Hematopoietic multipotent progenitor cell treated with erythropoietin and hydrocortisone succinate and interleukin-3 and kit ligand, for 15 days (in vitro differentiated cells): ENCODE data around the gene RAMP1.

Experiments used
- DNase-seq: peaks from one replicate; pipeline ENCODE4 v3.0.0-alpha.2; 2015; ENCODE audit warnings: low spot score

RAMP1 gene

GRCh38 chr2:237895544-237896506, 36.4 kb downstream of the RAMP1 start:
- no peak for DNase-seq

DNA sequence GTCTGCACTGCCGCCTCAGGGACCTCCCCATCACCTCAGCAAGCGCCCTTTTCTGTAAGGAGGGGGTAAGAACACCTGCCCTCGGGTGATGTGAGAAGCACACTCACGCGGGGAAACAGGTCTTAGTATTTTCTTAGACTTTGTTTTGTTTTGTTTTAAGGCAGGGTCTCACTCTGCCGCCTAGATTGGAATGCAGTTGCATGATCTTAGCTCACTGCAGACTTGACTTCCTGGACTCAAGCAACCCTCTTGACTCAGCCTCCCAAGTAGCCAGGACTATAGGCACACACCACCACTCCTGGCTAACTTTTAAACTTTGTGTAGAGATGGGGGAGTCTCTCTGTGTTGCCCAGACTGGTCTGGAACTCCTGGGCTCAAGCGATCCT, 37.1 kb downstream of the RAMP1 start:
- no peak for DNase-seq

- no peak for DNase-seq
Measured at GRCh38 chr2:237896956-237897355, 37.5 kb downstream of the RAMP1 start.

GRCh38 chr2:237898057-237898414, 38.6 kb downstream of the RAMP1 start:
- DNase-seq = no peak

DNA sequence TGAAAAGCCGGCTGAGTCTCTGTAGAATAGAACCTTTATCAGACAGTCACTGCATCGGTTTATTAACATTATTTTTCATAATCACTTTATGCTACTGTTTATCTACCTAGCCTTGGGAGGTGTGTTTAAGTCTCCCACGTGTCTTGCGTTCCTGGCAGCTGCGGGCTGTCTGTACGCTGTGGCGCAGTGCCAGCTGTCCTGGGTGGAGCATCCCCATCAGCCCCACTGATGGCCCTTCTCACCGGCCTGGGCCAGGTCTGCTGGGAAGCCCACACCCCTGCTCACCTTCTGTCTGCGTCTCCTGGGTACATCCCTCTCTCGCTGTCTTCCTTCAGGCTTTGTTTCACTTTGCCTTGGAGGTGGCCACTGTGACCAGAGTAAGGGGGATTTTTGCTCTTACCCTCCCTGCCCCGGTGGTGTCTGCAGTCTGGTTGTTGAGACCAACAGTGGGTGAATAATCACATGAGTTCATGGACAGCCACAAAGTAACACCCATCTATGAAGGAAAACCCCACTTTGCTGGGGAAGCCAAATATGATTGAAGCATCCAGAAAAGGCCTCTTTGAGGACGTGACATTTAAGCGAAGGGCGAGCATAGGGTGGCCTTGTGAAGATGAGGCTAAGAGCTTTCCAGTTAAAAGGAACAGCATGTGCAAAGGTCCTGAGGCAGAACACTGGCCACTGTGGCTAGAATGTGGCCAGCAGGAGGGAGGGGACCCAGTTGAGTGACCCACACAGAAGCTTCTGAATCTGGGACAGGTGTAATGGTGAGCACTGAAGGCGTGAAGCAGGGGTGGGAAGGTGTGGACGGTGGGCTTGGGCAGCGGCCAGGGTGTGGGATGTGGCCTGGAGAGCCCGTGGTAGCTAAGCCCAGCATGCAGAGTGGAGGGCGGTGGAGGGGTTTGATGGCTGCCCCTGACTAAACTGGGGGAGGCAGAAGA, 41.7 kb downstream of the RAMP1 start:
- DNase-seq = no peak

DNA sequence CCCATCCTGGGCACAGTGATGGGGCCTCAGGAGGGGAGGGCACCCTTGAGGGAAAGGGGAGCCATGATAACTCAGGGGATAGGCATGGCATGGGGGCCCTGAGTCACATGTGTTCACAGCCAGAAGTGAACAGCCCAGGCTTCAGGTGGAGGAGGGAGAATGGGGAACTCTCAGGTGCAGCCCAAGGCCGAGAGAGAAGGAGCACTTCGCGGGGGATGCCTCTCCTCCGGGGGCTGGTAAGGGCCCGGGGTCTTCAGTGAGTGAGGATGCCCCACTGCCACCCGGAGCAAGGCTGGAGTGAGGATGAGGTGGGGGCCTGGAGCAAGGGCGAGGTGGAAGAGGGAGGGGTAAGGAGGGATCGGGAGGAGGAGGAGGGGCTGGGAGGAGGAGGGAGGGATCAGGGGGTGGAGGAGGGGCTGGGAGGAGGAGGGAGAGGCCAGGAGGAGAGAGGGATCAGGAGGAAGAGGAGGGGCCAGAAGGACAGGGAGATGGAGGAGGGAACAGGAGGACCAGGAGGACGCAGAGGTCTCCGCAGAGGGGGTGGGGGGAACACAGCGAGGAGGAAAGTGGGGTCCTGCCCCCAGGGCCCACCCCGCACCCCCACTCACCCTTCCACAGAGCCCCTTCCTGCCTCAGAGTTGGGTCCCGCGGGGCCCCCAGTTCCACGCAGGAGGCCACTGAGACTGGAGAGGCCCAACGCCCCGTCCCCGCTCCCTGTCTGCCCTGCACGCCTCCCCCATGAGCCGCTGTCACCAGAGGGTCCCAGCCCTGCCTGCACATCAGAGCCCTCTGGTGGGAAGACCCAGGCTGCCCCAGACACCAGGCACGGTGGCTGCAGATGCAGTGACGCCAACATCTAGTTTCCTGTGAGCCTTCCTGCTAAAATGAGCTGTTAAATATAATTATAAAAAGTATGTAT, 42.8 kb downstream of the RAMP1 start:
- DNase-seq = no peak

DNA sequence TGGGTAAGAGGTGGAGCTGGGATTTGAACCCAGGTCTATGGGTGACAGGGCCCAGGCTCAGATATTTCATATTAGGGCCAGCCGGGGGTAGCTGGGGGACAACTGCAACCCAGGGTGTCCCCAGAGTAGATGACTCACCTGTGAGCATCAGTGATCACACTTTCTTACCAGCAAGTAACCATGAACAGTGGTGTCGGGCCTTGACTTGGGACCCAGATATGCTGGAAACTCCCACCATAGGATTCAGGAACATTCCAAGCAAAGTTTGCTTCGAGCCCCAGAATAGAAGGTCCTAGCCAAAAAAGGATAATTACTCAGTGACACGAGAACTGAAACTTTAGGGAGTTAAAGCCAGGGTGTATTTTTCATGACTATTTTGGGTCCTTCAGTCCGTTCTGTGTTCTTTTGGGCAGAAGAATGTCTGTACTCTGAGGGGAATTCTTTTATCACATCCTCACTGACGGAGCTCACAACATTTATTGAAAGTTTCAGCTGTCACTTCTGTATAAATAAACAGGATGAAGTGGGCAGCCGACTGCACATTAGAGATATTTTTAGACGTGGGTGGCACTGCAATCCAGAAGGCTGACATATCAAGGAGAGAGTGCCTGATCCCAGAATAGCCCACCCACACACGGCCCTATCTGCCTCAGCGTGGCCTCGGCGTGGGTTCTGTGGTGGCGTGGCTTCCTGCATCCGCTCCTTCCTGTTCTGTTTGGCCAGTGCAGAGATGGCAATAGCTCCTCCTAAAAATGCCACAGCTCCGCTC, 45.6 kb downstream of the RAMP1 start:
- no peak for DNase-seq

DNA sequence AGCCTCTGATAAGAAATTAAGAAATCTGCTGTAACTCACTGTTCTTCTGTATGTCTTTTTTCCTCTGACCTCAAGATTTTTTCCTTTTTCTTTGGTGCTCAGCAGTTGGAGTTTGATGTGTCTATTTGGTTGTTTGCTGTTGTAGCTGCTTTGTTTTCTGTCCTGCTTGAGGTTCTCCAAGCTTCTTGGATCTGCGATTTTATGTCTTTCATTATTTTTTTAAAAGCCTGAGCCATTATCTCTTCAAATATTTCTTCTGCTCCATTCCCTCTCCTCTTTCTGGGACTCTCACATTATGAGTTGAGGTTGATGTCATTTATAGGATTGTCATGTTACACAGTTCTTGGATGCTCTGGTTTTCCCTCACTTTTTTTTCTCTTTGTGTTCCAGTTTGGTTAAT, 47.7 kb downstream of the RAMP1 start:
- no peak for DNase-seq

DNA sequence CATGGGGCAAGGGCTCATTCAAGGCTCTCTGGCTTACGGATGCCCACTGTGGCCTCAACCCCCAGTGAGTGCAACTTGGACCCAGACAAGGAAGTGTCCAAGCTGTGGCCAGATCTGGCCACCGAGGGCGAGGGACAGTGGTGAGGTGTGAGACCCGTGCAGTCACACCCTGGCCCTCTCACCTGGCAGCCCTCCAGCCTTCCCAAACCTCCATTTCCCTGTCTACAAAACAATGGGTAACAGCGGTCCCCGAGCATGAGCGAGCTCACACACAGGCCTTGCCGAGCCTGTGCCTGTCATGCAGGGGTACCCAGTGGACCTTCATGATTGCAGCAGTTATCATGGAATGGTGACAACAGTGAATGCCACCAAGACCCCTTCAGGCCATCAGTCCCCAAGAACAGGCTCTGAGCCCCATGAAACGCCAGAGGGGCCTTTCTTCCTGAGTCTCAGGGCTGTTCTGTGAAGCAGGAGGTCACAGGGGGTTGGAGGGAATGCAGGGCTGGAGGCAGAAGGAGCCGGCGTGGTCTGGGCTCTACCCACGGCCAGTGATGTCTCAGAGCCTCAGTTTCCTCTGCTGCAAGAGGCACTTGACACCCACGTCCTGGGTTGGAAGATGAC, 49.8 kb downstream of the RAMP1 start:
- DNase-seq = no peak

DNA sequence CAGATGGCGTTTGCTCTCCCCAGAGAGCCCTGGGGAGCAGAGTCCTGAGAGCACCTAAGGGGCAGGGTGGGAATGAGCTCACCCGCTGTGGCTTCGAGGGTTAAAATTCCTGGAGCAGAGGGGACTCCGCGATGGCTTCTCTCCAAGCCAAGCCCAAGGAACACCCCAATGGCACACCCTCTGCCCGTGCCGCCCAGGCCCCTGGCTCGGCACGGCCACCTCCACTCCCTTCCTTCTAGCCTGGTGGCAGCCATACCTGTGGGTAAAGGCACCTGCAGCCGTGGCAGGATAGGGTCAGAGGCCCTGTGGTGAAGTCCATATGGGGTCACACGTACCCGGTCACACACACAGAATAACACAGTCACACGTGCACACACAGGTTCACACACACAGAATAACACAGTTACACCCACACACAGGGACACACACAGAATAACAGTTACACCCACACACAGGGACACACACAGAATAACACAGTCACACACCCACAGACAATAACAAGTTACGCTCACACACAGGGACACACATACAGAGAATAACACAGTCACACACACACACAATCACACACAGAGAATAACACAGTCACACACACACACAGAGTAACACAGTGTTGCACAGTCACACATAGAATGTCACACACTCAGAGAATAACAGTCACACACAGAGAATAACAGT, 50.5 kb downstream of the RAMP1 start:
- no peak for DNase-seq

DNA sequence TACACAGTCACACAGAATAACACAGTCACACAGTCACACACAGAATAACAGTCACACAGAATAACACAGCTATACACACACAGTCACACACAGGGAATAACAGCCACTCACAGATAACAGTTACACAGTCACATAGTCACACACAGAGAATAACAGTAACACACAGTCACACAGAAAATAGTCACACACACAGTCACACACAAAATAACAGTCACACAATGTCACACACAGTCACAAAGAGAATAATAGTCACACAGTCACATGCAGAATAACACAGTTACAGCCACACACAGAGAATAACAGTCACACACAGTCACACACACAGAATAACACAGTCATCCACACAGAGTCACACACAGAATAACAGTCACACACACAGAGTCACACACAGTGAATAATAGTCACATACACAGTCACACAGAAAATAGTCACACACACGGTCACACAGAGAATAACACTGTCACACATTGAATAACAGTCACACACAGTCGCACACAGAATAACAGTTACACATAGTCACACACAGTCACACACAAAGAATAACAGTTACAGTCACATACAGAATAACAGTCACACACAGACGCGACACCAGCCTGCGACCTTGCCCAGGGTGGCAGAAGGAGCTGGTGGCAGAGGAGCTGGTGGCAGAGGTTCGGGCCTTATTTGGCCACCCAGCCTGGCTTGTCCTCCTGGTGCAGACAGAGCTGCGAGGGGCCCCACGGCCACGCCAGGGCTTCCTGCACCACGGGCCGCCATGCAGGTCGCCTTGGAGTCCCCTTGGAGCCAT, 51.3 kb downstream of the RAMP1 start:
- no peak for DNase-seq

GRCh38 chr2:237911363-237912017, 52.1 kb downstream of the RAMP1 start:
- DNase-seq = no peak

DNA sequence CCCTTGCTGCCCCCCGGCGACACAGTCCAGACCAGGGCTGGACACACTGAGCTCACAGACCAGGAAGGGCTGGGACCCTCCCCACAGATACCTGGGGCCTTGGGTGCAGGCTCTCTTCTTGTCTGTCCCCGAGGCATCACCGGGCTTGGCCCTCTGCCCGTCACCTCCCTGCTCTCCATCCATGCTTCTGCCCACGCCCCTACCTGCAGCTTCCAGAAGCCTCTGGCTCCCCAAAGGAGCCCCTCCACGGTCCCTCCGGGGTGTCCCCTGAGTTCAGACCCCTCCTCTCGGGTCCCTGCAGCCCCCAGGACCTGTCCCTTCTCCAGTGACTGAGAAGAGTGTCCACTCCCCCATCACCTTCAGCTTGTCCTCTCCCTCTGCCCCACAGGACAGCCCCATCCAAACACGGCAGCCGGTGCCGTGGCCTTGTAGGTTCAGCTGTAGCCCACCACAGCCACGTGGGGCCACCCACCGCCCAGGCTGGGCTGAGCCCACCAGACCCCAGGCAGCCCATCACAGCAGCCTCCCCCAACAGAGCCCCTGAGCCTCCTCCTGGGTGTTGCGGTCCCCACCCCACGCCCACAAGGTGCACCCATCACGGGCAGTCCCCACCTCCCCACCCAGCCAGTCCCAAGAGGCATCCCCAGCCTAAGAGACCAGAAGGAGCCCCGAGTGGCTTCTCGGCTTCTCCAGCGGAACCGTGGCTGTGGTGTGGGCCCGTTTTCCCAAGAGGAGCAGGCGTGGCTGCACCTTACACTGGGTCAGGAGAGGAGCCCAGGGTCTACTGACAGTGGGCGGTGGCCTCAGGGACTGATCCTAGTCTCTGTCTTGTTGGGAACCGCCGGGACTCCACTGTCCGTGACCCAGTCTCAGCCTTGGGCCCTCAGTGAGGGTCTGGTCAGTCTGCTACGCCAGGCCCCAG, 53.1 kb downstream of the RAMP1 start:
- DNase-seq = no peak

DNA sequence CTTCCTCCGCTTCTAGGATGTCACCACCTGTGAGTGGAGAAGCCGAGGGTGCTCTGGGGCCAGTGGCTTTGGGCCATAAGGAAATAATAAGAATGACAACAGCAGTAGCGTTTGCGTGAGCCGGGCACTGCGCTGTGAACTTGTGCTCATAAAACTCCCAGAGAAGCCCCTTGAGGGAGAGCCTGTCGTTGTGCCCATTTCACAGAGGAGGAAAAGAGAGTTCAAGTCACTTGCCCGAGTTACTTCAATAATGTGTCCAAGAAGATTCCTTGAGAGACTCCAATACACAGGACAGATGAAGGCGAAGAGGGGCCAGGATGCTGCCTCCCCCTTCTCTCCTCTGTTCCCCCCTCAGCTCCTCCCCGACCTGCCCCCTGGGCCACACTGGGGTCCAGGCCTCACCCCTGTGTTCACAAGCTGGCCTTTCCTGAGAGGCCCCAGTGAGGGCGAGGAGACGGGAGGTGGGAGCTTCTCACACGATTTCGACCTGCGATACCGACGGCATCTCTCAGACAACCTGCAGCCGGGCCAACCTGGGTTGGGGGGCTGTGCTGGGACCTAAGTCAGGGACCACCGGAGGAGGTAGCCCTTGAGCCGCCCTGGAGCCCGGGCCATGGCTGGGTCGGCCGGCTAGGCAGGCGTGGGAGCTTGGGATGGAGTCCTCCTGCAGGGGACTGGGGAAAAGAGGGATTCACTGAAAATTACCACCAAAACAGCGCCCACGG, 53.9 kb downstream of the RAMP1 start:
- DNase-seq = no peak

GRCh38 chr2:237915576-237915975, 56.2 kb downstream of the RAMP1 start:
- no peak for DNase-seq

GRCh38 chr2:237916296-237916695, 56.9 kb downstream of the RAMP1 start:
- DNase-seq = no peak
